GM18498 (cell line): ENCODE measurements around the gene PIK3R5.

Experiments used
- ATAC-seq: cut with Tn5 transposase; IDR thresholded peaks from one replicate; pipeline ENCODE4 v1.9.1; 2021; ENCODE audit warnings: mild to moderate bottlenecking, moderate library complexity; ENCODE audit not compliant: unreplicated experiment

PIK3R5 gene, protein sequence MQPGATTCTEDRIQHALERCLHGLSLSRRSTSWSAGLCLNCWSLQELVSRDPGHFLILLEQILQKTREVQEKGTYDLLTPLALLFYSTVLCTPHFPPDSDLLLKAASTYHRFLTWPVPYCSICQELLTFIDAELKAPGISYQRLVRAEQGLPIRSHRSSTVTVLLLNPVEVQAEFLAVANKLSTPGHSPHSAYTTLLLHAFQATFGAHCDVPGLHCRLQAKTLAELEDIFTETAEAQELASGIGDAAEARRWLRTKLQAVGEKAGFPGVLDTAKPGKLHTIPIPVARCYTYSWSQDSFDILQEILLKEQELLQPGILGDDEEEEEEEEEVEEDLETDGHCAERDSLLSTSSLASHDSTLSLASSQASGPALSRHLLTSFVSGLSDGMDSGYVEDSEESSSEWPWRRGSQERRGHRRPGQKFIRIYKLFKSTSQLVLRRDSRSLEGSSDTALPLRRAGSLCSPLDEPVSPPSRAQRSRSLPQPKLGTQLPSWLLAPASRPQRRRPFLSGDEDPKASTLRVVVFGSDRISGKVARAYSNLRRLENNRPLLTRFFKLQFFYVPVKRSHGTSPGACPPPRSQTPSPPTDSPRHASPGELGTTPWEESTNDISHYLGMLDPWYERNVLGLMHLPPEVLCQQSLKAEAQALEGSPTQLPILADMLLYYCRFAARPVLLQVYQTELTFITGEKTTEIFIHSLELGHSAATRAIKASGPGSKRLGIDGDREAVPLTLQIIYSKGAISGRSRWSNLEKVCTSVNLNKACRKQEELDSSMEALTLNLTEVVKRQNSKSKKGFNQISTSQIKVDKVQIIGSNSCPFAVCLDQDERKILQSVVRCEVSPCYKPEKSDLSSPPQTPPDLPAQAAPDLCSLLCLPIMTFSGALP

DNA sequence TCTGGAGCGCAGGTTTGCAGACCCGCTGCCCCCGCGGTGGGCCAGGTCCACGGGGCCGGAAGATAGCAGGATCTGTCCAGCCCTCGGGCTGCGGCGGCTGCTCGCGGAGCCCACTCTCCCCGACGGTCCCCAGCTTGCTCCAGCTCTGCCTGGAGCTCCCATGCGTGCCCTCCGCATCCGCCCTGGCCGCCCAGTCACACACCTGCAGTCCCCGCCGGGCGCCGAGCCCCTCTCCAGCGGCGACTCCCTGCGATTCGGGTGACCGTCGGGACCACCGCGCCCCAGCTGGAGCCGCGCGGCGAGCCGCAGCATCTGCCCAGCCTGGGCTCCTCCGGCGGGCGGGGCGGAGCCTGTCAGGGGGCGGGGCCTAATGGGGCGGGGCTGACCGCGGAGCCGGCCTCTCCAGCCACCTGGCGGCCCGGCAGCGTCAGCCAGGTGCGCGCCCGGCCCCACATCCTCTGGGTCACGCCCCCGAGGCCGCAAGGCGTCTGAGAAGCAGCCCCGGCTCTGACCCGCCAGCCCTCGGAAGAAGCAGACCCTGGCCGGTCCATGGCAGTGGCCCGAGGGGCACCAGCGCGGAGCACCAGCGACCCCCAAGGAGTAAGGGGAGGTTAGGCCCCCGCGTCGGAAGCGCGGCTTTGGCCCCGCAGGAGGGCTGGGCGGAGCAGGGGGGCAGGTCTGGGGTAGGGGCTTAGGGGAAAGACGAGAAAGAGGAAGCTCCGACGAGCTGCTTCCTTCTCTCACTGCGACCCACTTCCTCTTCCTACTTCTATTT lies at the start of gene PIK3R5:
Gene PIK3R5 (minus strand): TSS at position 314 of the 775 bp plus-strand sequence. CDS start 54,213 bp downstream, outside the sequence.
- ATAC-seq: peak; percentile 83

DNA sequence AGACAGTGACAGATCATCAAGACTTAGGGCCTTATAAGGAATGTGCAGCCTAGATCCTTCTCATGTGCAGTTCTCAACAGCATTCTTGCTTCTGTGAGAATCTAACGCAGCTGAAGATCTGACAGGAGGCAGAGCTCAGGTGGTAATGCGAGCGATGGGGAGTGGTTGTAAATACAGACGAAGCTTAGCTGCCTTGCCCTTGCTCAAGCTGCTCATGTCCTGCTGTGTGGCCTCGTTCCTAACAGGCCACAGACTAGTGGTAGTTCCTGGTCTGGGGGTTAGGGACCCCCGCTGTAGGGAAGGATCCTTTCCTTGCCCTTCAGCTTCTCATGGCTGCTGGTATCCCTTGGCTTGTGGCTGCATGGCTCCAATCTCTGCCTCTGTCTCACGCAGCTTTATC lies 45.5 kb upstream of the PIK3R5 start:
- ATAC-seq: no peak

DNA sequence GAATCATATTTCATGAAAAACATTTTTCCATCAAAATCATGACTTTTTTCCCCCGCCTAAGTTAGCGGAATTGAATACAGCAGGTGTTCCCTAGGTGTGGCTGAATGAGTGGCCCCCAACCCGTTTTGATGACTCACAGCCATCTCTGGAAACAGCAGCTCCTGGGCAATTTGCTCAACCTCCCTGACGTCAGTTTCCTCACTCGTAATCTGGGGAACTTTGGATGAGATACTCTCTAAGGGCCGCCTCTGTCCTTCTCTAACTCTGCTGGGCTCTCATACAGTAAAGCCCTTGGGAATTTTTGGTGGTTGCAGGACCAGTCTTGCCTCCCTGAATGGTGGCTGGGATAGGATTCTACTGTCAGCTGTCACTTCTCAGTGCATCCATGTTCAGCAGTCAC lies 44.2 kb upstream of the PIK3R5 start:
- ATAC-seq: no peak

DNA sequence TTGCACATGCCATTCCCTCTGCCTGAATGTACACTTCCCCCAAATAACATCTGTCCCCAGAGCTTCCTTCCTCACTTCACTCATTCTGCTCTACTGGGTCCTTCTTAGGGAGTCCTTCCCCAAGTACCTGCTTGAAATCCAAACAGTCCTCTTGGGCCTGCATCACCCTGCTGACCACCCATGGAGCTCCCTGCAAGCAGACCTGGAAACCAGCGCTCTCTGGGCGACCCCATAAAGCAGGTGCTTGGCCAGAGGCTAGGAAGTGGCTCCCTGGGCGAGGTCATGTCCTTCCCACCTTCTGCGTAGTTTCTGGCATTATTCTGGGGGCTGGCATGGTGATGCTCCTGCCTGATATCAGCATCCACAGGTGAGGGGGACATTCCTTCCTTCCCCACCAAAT lies 43.6 kb upstream of the PIK3R5 start:
- ATAC-seq: no peak

DNA sequence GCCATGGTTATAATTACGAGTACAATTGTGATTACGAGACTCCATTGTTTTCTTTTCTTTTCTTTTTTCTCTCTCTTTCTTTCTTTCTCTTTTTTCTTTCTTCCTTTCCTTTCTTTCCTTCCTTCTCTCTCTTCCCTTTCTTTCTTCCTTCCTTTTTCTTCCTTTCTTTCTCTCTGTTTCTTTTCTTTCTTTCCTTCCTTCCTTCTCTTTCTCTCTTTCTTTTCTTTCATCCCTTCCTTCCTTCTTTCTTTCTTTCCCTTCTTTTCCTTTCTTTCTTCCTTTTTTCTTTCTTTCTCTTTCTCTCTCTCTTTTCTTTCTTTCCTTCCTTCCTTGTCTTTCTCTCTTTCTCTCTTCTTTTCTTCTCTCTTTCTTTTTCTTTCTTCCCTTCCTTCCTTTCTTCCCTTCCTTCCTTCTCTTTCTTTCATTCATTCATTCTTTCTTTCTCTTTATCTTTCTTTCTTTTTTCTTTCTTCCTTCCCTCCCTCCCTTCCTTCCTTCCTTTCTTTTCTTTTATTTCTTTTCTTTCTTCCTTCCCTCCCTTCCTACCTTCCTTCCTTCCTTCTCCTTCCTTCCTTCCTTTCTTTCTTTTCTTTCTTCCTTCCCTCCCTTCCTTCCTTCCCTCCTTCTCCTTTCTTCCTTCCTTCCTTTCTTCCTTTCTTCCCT lies 41.7 kb upstream of the PIK3R5 start:
- ATAC-seq: no peak

DNA sequence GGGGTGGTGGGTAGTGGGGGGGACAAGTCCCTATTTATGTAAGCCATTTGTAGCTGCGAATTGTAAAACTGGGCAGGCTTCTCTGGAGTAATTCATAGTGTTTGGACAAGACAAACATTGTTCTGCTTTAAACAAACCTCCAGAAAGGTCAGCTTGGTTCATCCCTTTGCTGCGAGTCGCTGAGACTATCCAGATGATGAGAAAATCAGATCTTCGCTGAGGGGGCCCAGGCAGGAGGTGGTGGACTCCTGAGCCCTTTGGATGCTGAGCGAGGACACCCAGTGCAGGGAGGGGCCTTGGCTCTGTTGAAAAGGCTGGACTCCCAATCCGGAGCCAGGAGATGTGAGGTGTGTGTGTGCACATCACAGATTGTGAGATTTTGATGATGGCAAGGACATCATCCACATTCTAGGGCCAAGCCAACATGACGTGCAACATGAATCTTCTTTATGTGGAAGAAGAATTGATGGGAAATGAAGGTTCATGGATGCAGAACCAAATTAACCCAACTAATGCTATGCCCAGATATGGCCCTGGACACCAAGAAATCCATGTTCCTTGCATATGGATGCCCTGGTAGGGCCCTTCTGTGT lies 40.8 kb upstream of the PIK3R5 start:
- ATAC-seq: no peak

DNA sequence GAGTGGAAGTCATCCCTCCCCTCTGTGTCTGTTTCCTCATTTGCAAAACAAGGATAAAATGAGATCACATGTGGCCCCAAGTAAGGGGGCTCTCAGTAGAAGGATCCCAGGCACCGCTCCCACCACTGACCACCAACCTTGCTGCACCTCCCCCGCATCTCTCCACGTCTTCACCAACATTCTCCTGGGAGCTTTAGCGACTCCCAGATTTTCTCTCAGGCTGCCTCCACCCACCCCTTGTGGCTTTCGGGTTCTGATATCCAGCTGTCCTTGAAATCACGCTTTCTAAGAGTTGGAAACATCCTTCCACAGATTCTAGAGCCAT lies 39.4 kb upstream of the PIK3R5 start:
- ATAC-seq: no peak

DNA sequence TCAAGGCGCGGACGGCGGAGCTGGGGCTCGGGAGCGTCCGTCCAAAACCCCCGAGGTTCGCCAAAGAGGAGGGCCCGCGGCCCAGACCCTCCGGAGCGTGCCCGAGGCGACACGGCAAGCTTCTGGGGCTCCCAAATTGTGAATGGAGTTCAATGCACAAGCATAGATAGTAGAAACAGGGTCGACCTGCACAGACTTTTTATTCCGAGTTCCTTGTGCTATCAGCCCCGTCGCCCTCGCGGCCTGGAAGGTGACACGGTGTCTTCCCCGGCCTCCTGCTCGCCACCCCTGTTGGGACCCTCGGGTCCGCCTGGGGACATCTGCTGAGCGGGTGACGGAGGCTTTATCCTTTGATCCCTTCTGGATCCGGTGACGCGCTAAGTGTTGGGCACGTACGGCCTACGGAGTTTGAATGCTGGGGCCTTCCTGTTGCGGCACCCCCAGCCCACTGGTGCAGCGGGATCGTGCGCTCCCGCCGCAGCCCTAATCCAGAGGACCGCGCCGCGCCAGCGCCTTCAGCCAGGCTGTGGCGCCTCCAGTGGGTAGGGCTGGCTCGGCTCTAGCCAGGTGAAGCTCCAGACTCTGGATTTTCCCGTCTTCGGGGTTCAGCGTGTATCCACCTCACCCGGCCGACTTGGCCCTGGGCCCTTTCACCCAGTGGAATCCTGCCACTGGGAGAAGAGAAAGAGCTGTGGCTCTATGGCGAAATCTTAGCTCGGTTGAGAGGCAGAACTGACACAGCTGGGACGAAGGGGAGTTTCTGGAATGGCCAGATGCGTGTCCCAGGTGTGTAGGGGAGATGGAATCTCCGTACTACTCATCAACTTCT lies 38.8 kb upstream of the PIK3R5 start:
- ATAC-seq: no peak

DNA sequence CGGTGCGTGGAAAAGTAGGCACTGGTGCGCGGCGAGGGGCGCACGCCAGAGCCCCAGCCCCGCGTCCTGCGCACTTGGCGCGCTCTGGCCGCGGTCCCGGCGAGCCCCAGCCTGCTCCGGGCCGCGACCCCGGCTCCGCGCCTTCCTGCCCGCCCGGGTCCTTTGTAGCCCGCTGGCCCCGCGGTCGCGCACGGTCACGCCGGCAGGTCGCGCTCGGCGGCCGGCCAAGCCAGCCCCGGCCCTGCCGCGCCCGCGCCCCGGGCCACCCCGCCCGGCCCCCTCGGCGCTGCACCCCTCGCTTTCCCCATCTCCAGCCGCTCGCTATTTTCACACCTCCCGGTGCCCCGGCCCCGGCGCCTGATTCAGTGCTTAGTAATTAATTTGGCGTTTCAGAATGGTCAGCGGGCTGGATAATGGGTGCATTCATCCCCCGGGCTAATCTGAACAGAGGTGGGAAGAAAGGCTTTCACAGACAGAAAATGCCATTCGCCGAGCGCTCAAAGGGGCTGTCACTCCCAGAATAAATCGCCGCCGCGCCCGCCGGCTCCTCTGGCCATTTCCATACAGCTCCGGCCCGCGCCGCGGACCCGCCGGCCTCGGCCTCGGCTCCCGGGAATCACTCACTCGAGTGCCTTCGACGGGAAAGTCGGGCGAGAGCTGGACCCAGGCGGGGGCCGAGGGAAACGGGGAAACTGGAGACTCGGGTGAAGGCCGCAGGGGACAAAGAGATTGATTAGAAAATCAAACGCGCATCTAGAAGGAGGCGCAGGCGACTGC lies 38.0 kb upstream of the PIK3R5 start:
- ATAC-seq: no peak

DNA sequence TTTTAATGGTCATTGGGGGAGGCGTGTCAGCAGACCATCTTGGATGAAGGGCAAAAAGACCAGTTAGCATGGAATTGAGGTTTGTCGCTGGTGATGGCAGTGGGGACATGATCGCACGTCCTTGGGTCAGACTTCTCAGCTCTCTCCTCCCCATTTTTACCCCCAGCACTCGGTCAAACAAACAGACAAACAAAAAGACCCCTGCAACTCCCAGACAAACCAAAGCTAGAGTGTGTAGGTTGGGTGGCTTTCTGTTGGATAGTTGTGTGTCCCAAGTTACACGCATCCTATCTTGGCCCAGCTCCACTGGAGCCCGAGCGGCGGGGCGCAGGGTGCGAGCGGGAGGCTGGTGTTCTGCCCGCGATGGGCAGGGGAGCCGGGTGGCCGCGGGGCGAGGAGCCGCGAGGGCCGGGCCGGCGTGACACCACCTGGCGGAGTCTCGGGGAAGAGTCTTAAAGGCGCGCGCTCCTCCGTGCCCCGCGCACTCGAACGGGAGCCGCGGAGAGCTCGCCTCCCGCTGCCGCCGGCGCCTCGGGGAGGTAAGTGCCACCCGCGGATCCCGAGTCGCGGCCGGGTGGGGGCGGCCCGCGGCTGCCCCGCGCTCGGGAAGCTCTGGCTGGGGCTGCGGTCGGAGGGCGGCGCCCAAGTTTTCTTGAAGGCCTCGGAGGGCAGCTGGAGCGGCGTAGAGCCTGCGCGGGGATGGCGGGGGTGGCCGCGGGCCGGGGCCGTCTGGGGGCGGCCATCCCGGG lies 37.3 kb upstream of the PIK3R5 start:
- no peak for ATAC-seq

DNA sequence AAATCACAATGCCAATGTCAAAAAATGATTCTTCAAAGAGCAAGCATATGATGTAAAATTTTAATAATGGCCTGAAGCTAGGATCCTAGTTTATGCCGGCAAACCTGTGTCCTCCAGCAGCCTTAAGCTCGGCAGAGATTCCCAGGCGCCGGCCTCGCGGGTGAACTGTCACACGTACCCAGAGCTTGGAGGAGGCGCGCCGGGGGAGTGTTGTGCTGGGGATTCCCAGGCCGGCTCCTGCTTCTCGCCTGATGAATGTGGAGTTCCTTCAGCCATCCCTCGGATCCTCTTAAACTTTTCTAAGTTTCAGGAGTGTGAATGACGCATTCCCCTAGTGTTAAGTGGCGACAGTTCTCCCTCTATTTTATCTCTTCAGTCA lies 36.7 kb upstream of the PIK3R5 start:
- ATAC-seq: no peak

DNA sequence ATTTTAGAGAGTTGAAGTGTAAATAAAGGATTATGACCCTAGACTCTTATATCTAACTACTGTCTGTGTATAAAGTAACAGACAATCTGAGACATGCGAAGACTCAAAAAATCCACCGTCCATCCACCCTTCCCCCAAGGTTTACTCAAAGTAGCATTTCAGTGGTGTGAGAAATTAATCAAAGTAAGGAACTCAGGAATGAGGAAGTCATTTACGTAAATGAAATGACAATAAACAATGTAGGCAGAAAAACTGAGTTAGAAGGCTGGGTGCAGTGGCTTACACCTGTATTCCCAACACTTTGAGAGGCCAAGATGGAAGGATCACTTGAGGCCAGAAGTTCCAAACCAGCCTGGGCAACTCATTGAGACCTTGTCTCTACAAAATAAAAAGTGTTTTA lies 36.1 kb upstream of the PIK3R5 start:
- no peak for ATAC-seq

DNA sequence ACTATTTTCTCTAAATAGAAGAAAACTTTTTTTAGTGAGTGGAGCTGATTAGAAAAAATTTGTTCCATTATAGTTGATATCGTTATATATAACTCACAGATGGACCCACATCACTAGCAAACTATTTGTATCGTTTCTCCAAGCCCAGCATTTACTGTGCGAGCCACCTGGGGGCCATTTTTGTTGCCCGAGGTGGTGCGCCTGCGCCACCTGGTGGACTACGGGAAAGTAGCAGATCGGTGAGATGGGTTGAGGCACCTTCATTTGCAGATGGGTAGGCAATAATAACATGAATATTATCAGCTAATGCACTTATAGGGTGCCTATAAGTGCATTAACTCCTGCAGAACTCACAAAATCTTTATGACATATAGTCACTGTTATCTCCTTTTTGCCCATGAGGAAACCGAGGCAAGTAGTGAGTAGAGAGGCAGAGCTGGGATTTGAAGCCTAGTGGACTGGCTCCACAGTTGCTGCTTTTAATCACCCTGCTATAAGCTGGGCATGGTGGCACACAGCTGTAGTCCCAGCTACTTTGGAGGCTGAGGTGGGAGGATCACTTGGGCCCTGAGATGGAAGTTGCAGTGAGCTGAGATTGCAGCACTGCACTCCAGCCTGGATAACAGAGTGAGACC lies 32.6 kb upstream of the PIK3R5 start:
- ATAC-seq: no peak

DNA sequence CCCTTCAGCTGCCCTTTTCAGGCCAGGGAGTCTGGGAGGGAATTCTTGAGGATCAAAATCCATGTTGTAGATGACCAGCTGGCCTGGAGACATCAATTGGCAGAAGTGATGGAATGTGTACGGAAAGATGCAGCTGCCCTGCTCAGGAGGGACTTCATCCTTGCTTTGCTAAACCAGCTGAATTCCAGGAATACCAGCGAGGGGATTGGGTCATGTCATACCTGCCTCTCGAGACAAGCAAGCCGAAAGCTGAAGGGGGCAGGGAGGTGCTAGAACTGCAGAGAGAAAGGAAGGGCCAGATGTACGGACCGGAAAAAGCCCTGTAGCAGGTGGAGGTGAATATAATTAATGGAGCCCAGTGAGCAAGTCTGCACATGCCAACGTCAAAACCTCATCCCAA lies 30.2 kb upstream of the PIK3R5 start:
- ATAC-seq: no peak

DNA sequence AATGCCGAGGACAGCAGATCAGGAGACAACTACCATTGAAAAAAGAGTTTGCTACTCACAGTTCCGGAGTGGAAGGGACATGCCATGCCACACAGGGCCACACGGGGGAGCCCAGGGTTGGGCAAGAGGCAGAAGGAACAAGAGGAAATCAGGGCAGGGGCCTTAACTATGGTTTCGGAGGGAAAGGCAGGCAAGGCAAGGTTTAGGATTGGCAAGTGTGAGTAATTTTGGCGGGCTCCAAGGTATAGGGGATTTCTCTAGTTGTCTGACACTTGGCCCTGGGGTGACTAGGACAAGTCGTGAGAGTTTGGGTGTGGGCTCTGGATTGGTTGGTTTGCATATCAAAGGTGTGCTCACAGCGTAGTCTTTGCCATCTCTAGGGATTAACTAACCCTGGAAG lies 28.8 kb upstream of the PIK3R5 start:
- ATAC-seq: no peak

DNA sequence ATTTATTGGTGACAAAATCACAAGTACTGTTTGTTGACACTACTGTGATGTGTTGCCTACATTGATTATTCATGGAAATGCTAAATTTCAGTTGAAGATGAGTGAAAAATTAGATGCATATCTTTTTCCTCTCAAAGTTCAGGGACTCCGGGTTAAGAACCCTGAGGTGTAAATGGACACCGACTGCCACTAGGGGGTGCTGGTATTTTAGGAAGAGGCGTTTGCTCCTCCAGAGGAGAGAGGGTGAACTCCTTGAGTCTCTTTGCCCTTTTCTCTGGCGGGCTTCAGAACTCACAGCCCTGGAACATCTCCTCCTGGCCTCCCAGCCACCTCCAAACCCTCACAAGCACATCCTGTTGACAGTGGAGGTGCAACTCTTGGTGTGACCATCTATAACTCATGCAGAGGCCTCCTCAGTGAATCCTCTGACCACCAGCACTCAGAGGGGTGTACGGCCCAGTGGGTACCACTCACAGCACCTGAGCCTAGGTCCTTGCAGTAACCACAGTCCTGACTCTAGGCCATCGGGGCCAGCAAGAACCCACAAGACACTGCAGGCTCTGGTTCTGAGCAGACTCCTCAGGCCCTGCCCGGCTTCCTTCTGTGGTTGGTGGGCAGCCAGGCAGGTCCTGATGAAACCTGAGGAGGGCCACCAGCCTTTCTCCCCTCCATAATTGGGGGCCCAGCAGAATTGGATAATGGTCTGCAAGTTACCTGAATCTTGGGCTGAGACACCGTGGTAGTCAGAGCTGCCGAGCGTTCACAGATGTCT lies 26.2 kb upstream of the PIK3R5 start:
- ATAC-seq: no peak
